ENCODE results near the gene SLAMF1.
A peak's percentile ranks its signal among the peaks of the same experiment; 100 is the strongest.

Gene SLAMF1

DNA sequence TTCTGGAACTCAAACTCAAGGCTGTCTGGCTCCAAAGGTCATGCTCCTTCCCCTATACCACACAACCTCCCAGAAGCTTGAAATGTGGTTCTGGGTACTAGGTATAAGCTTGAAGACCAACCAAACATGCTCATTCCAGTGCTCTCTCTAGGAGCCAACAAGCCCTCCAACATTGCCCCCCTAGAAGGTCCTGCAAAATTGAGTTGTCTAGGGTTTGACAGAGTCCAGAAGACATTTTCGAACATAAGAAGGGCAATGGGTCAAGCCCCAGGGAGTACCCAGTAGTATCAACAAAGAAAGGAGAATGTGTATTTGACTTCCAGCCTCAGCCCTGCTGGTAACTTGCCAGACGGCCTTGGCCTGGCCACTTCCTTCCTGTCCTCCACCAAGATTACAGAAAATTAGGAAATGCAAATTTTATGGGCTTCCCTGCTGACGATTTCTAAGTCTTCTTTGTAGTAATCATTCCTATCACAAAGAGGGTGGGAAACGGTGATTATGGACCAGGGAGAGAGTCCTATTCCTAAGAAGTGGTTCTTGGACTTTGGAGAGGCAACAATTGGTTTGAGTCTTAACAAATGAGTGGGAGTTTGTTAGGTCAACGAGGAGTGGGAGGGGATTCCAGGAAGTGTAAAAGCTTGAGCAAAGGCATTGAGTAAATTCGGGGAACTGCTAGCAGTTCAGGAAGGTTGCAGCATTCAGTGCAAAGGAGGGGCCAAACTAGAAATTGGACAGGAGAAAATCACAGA lies 18.7 kb upstream of the SLAMF1 start:
- Histone ChIP-seq H3K9ac (ENCODE audit: low read depth in 1 of 2, low read length in 2 of 2) (peak overlapping the region in 1 of 2 donors; percentile 22), H3K27ac (ENCODE audit: low read depth, low read length) (no peak overlapping the region), H3K4me1 (ENCODE audit: control insufficient read depth in 1 of 2, insufficient read depth in 2 of 2, low read length in 2 of 2) (peaks cover 18 to 19% of the 10 kb centered on the region in 2 donors), H3K9me3 (ENCODE audit: control insufficient read depth in 1 of 2, low read length in 2 of 2) (no peaks in the 10 kb centered on the region), H3K4me3 (ENCODE audit: low read depth in 1 of 2, low read length in 2 of 2) (peak overlapping the region; percentile 0 to 31), H3K27me3 (ENCODE audit: control insufficient read depth in 1 of 2, insufficient read depth in 2 of 2, low read length in 2 of 2) (no peaks in the 10 kb centered on the region), H3K36me3 (ENCODE audit: control insufficient read depth in 1 of 2, insufficient read depth in 2 of 2, low read length in 2 of 2) (no peaks in the 10 kb centered on the region)

- H3K9ac ChIP-seq (ENCODE audit: low read depth in 1 of 2, low read length in 2 of 2) = no peak overlapping the region
- H3K27me3 ChIP-seq (ENCODE audit: control insufficient read depth in 1 of 2, insufficient read depth in 2 of 2, low read length in 2 of 2) = no peaks in the 10 kb centered on the region
- H3K36me3 ChIP-seq (ENCODE audit: control insufficient read depth in 1 of 2, insufficient read depth in 2 of 2, low read length in 2 of 2) = no peaks in the 10 kb centered on the region
- H3K4me3 ChIP-seq (ENCODE audit: low read depth in 1 of 2, low read length in 2 of 2) = no peak overlapping the region
- no peaks in the 10 kb centered on the region for H3K9me3 ChIP-seq (ENCODE audit: control insufficient read depth in 1 of 2, low read length in 2 of 2)
- peaks cover 18 to 19% of the 10 kb centered on the region in 2 donors for H3K4me1 ChIP-seq (ENCODE audit: control insufficient read depth in 1 of 2, insufficient read depth in 2 of 2, low read length in 2 of 2)
- no peak overlapping the region for H3K27ac ChIP-seq (ENCODE audit: low read depth, low read length)
Measured at GRCh38 chr1:160664573-160665051, 17.8 kb upstream of the SLAMF1 start.

DNA sequence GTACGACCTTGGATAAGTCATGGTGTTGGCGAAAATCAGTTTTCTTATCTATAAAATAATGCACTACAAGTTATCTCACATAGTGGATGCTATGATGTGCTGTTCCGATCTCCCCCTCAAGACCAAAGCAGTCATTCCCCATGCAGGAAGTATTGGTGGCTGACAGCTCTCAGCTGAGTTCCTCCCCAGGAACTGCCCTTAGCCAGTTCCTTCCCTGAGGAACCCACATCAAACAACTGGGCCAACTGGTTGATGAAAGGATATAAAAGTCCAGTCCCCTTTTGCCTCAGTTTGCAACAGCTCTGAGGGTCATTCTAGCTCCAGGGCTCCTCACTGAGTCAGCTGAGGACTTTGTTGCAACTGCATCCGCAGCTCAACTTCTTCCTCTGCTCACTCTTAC lies 16.1 kb upstream of the SLAMF1 start:
- no peak overlapping the region for H3K27ac ChIP-seq (ENCODE audit: low read depth, low read length)
- no peaks in the 10 kb centered on the region for H3K27me3 ChIP-seq (ENCODE audit: control insufficient read depth in 1 of 2, insufficient read depth in 2 of 2, low read length in 2 of 2)
- no peak overlapping the region for H3K9ac ChIP-seq (ENCODE audit: low read depth in 1 of 2, low read length in 2 of 2)
- peaks cover 21 to 27% of the 10 kb centered on the region in 2 donors for H3K4me1 ChIP-seq (ENCODE audit: control insufficient read depth in 1 of 2, insufficient read depth in 2 of 2, low read length in 2 of 2)
- no peak overlapping the region for H3K4me3 ChIP-seq (ENCODE audit: low read depth in 1 of 2, low read length in 2 of 2)
- no peaks in the 10 kb centered on the region for H3K9me3 ChIP-seq (ENCODE audit: control insufficient read depth in 1 of 2, low read length in 2 of 2)
- H3K36me3 ChIP-seq (ENCODE audit: control insufficient read depth in 1 of 2, insufficient read depth in 2 of 2, low read length in 2 of 2) = no peaks in the 10 kb centered on the region

DNA sequence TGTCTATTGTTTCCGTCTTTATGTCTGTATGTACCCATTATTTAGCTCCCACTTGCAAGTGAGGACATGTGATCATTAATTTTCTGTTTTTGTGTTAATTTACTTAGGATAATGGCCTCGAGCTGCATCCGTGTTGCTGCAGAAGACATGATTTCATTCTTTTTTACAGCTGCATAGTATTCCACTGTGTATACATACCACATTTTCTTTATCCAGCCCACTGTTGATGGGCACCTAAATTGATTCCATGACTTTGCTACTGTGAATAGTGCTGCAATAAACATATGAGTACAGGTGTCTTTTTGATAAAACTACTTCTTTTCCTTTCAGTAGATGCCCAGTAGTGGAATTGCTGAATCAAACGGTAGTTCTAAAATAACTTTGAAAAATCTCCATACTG lies 12.7 kb upstream of the SLAMF1 start:
- H3K4me3 ChIP-seq (ENCODE audit: low read depth in 1 of 2, low read length in 2 of 2) = no peak overlapping the region
- H3K4me1 ChIP-seq (ENCODE audit: control insufficient read depth in 1 of 2, insufficient read depth in 2 of 2, low read length in 2 of 2) = peaks cover 10 to 14% of the 10 kb centered on the region in 2 donors
- H3K27me3 ChIP-seq (ENCODE audit: control insufficient read depth in 1 of 2, insufficient read depth in 2 of 2, low read length in 2 of 2) = no peaks in the 10 kb centered on the region
- no peaks in the 10 kb centered on the region for H3K9me3 ChIP-seq (ENCODE audit: control insufficient read depth in 1 of 2, low read length in 2 of 2)
- no peaks in the 10 kb centered on the region for H3K36me3 ChIP-seq (ENCODE audit: control insufficient read depth in 1 of 2, insufficient read depth in 2 of 2, low read length in 2 of 2)
- H3K9ac ChIP-seq (ENCODE audit: low read depth in 1 of 2, low read length in 2 of 2) = no peak overlapping the region
- no peak overlapping the region for H3K27ac ChIP-seq (ENCODE audit: low read depth, low read length)

- H3K4me3 ChIP-seq (ENCODE audit: low read depth in 1 of 2, low read length in 2 of 2) = no peak overlapping the region
- H3K9ac ChIP-seq (ENCODE audit: low read depth in 1 of 2, low read length in 2 of 2) = no peak overlapping the region
- no peak overlapping the region for H3K27ac ChIP-seq (ENCODE audit: low read depth, low read length)
- H3K9me3 ChIP-seq (ENCODE audit: control insufficient read depth in 1 of 2, low read length in 2 of 2) = no peaks in the 10 kb centered on the region
- H3K27me3 ChIP-seq (ENCODE audit: control insufficient read depth in 1 of 2, insufficient read depth in 2 of 2, low read length in 2 of 2) = no peaks in the 10 kb centered on the region
- H3K4me1 ChIP-seq (ENCODE audit: control insufficient read depth in 1 of 2, insufficient read depth in 2 of 2, low read length in 2 of 2) = peaks cover 8 to 13% of the 10 kb centered on the region in 2 donors
- H3K36me3 ChIP-seq (ENCODE audit: control insufficient read depth in 1 of 2, insufficient read depth in 2 of 2, low read length in 2 of 2) = no peaks in the 10 kb centered on the region
Measured at GRCh38 chr1:160658814-160659193, 12.0 kb upstream of the SLAMF1 start.

DNA sequence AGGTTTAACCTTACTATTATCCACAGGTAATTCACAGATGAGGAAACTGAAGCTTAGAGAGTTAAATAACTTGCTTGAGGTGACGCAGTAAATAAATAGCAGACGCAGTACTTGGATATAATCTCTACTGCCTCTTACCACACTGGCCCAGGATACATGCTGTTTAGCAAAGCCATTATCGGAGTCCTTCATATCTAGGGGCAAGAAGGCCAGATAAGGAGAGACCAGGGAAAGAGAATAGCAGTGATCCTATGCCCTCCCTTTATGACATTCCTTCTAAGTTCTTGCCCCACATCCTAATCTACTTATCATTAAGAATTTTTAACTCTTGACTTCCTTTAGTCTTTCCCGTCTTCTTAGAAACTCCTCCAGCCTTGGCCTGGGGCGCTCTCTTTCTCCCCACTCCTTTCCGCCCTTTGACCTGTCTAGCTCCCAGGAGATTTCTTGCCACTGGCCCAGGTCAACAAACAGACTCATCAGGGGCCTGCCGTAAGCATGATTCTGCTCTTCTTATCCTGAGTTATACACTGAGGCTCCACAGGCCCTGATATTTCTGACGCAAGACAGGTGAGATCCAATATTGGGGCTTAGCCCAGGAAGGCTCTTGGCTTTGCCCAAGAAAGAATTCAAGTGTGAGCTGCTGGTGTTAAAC lies 11.4 kb upstream of the SLAMF1 start:
- H3K9ac ChIP-seq (ENCODE audit: low read depth in 1 of 2, low read length in 2 of 2) = no peak overlapping the region
- no peaks in the 10 kb centered on the region for H3K27me3 ChIP-seq (ENCODE audit: control insufficient read depth in 1 of 2, insufficient read depth in 2 of 2, low read length in 2 of 2)
- no peak overlapping the region for H3K27ac ChIP-seq (ENCODE audit: low read depth, low read length)
- H3K36me3 ChIP-seq (ENCODE audit: control insufficient read depth in 1 of 2, insufficient read depth in 2 of 2, low read length in 2 of 2) = no peaks in the 10 kb centered on the region
- H3K4me1 ChIP-seq (ENCODE audit: control insufficient read depth in 1 of 2, insufficient read depth in 2 of 2, low read length in 2 of 2) = peaks cover 8 to 13% of the 10 kb centered on the region in 2 donors
- H3K4me3 ChIP-seq (ENCODE audit: low read depth in 1 of 2, low read length in 2 of 2) = no peak overlapping the region
- H3K9me3 ChIP-seq (ENCODE audit: control insufficient read depth in 1 of 2, low read length in 2 of 2) = no peaks in the 10 kb centered on the region

GRCh38 chr1:160657250-160657781 lies 10.5 kb upstream of the SLAMF1 start:
- Histone ChIP-seq H3K27ac (ENCODE audit: low read depth, low read length) (no peak overlapping the region), H3K4me1 (ENCODE audit: control insufficient read depth in 1 of 2, insufficient read depth in 2 of 2, low read length in 2 of 2) (peaks cover 8 to 13% of the 10 kb centered on the region in 2 donors), H3K4me3 (ENCODE audit: low read depth in 1 of 2, low read length in 2 of 2) (no peak overlapping the region), H3K9me3 (ENCODE audit: control insufficient read depth in 1 of 2, low read length in 2 of 2) (no peaks in the 10 kb centered on the region), H3K27me3 (ENCODE audit: control insufficient read depth in 1 of 2, insufficient read depth in 2 of 2, low read length in 2 of 2) (no peaks in the 10 kb centered on the region), H3K9ac (ENCODE audit: low read depth in 1 of 2, low read length in 2 of 2) (no peak overlapping the region), H3K36me3 (ENCODE audit: control insufficient read depth in 1 of 2, insufficient read depth in 2 of 2, low read length in 2 of 2) (no peaks in the 10 kb centered on the region)

GRCh38 chr1:160656737-160657136 lies 9.9 kb upstream of the SLAMF1 start:
- Histone ChIP-seq H3K27me3 (ENCODE audit: control insufficient read depth in 1 of 2, insufficient read depth in 2 of 2, low read length in 2 of 2) (no peaks in the 10 kb centered on the region), H3K27ac (ENCODE audit: low read depth, low read length) (no peak overlapping the region), H3K4me1 (ENCODE audit: control insufficient read depth in 1 of 2, insufficient read depth in 2 of 2, low read length in 2 of 2) (peaks cover 8 to 13% of the 10 kb centered on the region in 2 donors), H3K36me3 (ENCODE audit: control insufficient read depth in 1 of 2, insufficient read depth in 2 of 2, low read length in 2 of 2) (no peaks in the 10 kb centered on the region), H3K9me3 (ENCODE audit: control insufficient read depth in 1 of 2, low read length in 2 of 2) (no peaks in the 10 kb centered on the region), H3K9ac (ENCODE audit: low read depth in 1 of 2, low read length in 2 of 2) (no peak overlapping the region), H3K4me3 (ENCODE audit: low read depth in 1 of 2, low read length in 2 of 2) (no peak overlapping the region)

- Histone ChIP-seq H3K9ac (ENCODE audit: low read depth in 1 of 2, low read length in 2 of 2) (no peak overlapping the region), H3K27me3 (ENCODE audit: control insufficient read depth in 1 of 2, insufficient read depth in 2 of 2, low read length in 2 of 2) (no peaks in the 10 kb centered on the region), H3K4me3 (ENCODE audit: low read depth in 1 of 2, low read length in 2 of 2) (no peak overlapping the region), H3K9me3 (ENCODE audit: control insufficient read depth in 1 of 2, low read length in 2 of 2) (no peaks in the 10 kb centered on the region), H3K4me1 (ENCODE audit: control insufficient read depth in 1 of 2, insufficient read depth in 2 of 2, low read length in 2 of 2) (peaks cover 9 to 11% of the 10 kb centered on the region in 2 donors), H3K27ac (ENCODE audit: low read depth, low read length) (no peak overlapping the region), H3K36me3 (ENCODE audit: control insufficient read depth in 1 of 2, insufficient read depth in 2 of 2, low read length in 2 of 2) (no peaks in the 10 kb centered on the region)
Measured at GRCh38 chr1:160653620-160654016, 6.8 kb upstream of the SLAMF1 start.

DNA sequence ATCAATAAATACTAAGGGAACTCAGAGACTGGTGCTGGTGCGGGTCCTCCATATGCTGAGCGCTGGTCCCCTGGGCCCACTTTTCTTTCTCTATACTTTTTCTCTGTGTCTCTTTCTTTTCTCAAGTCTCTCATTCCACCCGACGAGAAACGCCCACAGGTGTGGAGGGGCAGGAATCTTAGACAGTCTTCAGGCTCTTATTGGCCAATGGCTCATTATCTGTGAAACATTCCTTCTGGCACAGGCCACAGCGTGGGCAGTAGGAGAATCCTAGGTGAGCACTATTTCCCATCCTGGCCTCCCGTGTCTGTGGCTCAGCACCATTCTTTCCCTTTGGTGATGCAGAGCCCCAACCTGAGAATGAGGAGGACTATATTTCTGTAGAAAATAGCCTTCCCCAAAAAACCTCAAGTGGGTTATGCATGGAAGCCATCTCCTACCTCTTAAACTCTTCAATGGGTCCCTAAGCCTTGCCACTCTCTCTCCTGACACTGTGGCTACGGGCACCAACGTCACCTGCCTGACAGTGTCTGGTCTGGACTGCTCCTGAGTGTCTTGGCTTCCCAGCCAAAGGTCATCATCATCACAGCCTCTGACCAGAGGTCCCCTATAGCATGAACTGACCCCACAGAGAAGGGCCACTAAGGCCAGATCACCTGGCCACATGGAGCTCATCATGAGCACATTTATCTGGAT lies 6.2 kb upstream of the SLAMF1 start:
- no peaks in the 10 kb centered on the region for H3K36me3 ChIP-seq (ENCODE audit: control insufficient read depth in 1 of 2, insufficient read depth in 2 of 2, low read length in 2 of 2)
- H3K9ac ChIP-seq (ENCODE audit: low read depth in 1 of 2, low read length in 2 of 2) = no peak overlapping the region
- no peaks in the 10 kb centered on the region for H3K9me3 ChIP-seq (ENCODE audit: control insufficient read depth in 1 of 2, low read length in 2 of 2)
- H3K27me3 ChIP-seq (ENCODE audit: control insufficient read depth in 1 of 2, insufficient read depth in 2 of 2, low read length in 2 of 2) = no peaks in the 10 kb centered on the region
- H3K27ac ChIP-seq (ENCODE audit: low read depth, low read length) = no peak overlapping the region
- no peak overlapping the region for H3K4me3 ChIP-seq (ENCODE audit: low read depth in 1 of 2, low read length in 2 of 2)
- H3K4me1 ChIP-seq (ENCODE audit: control insufficient read depth in 1 of 2, insufficient read depth in 2 of 2, low read length in 2 of 2) = peaks cover 6 to 9% of the 10 kb centered on the region in 2 donors
